GM12875 (cell line): ENCODE measurements around the gene OTOP3.

ENCODE experiments used
- H3K4me3 ChIP-seq: one replicate; pipeline ENCODE4 v1.5.1; 2011; ENCODE audit warnings: low read depth, low read length, control low read depth
- CTCF ChIP-seq: IDR thresholded peaks from 2 replicates; pipeline ENCODE4 v1.5.1; 2011; ENCODE audit warnings: low read depth, mild to moderate bottlenecking, control low read depth, inconsistent platforms, low read length, moderate library complexity, borderline replicate concordance; ENCODE audit not compliant: insufficient read depth

OTOP3 gene

GRCh38 chr17:74972107-74972972, 36.6 kb downstream of the OTOP3 start, which contains the start of gene HID1:
Gene HID1, minus strand, starts transcription at chr17:74972759. Its CDS starts 103 bp downstream, at chr17:74972656.
- H3K4me3 ChIP-seq, result peak within 1 kb of the TSS; percentile 24
- no peak for TF ChIP-seq CTCF

- no peak for TF ChIP-seq CTCF
- no peak overlapping the region for H3K4me3 ChIP-seq
These were observed 37.3 kb downstream of the OTOP3 start for GRCh38 chr17:74972973-74973328.

- no peak for TF ChIP-seq CTCF
- no peak overlapping the region for H3K4me3 ChIP-seq
These were observed 40.2 kb downstream of the OTOP3 start for GRCh38 chr17:74975943-74976342.

GRCh38 chr17:74977802-74978201, 42.1 kb downstream of the OTOP3 start:
- no peak for TF ChIP-seq CTCF

GRCh38 chr17:74978240-74978639, 42.5 kb downstream of the OTOP3 start:
- no peak for TF ChIP-seq CTCF
- H3K4me3 ChIP-seq, result no peak overlapping the region

More at GRCh38 chr17:74977802-74978201, 42.1 kb downstream of the OTOP3 start:
- no peak overlapping the region for H3K4me3 ChIP-seq

- TF ChIP-seq CTCF, result no peak
- no peak overlapping the region for H3K4me3 ChIP-seq
These were observed 43.9 kb downstream of the OTOP3 start for GRCh38 chr17:74979408-74980146.
